ENCODE results near the gene COL18A1. TPM values are rescaled to one million over a fixed set of nuclear protein-coding genes. Genes with fewer than 3 reads are reported as not detected.

Gene COL18A1
- total RNA-seq, 3 donors from 2014 or later (not counting 1 experiment from before 2014, with no cell fraction given): 12.3 to 22.3 (median 12.7) TPM

GRCh38 chr21:45554477-45555175 lies 149.7 kb downstream of the COL18A1 start:
- Mint-ChIP-seq H3K4me3 (peak overlapping the region; percentile 97), H3K27me3 (ENCODE audit: low read depth in 2 of 2) (peaks cover 0 to 5% of the 10 kb centered on the region in 2 donors), H3K9me3 (no peaks in the 10 kb centered on the region), H3K36me3 (no peaks in the 10 kb centered on the region), H3K4me1 (peaks cover 20 to 25% of the 10 kb centered on the region in 2 donors), H3K27ac (peak overlapping the region; percentile 72 to 89)
- peak; percentile 92 to 93 for DNase-seq
- Histone ChIP-seq H3K4me1 (ENCODE audit: control insufficient read depth, insufficient read depth, low read length) (peaks cover 39% of the 10 kb centered on the region), H3K27me3 (ENCODE audit: control insufficient read depth, insufficient read depth, low read length) (no peaks in the 10 kb centered on the region), H3K9me3 (ENCODE audit: control insufficient read depth, insufficient read depth, low read length) (no peaks in the 10 kb centered on the region), H3K4me3 (ENCODE audit: low read length) (peak overlapping the region; percentile 64), H3K36me3 (ENCODE audit: control insufficient read depth, insufficient read depth, low read length) (no peaks in the 10 kb centered on the region), H3K27ac (ENCODE audit: low read length) (peak overlapping the region; percentile 61)
- peak; percentile 64 for TF ChIP-seq CTCF (IDR thresholded peaks at IDR 0.05)
- intact Hi-C loops (cut with micrococcal nuclease): loop anchor here (2.0 to 10.0 kb wide), 2 partner anchors 42 to 270 kb away; no protein-coding TSS in a partner anchor
- under 1% methylated on average over 50 of the region's 53 CpGs for WGBS (ENCODE audit: insufficient coverage)
- peak; percentile 88 to 96 (median 93) for ATAC-seq

GRCh38 chr21:45555251-45555556 lies 150.2 kb downstream of the COL18A1 start:
- peaks cover 34% of the 10 kb centered on the region for H3K4me1 ChIP-seq (ENCODE audit: control insufficient read depth, insufficient read depth, low read length)
- peaks cover 3 to 7% of the 10 kb centered on the region in 2 donors for H3K27me3 Mint-ChIP-seq (ENCODE audit: low read depth in 2 of 2)
- peaks cover 20 to 23% of the 10 kb centered on the region in 2 donors for H3K4me1 Mint-ChIP-seq
- no peak overlapping the region for H3K27ac ChIP-seq (ENCODE audit: low read length)
- H3K9me3 Mint-ChIP-seq: no peaks in the 10 kb centered on the region
- no peaks in the 10 kb centered on the region for H3K9me3 ChIP-seq (ENCODE audit: control insufficient read depth, insufficient read depth, low read length)
- WGBS (ENCODE audit: insufficient coverage): 2% methylated on average over 12 of the region's 34 CpGs
- TF ChIP-seq CTCF (IDR thresholded peaks at IDR 0.05): no peak
- no peaks in the 10 kb centered on the region for H3K36me3 ChIP-seq (ENCODE audit: control insufficient read depth, insufficient read depth, low read length)
- no peak overlapping the region for H3K4me3 ChIP-seq (ENCODE audit: low read length)
- DNase-seq: no peak
- no peak for ATAC-seq
- no peaks in the 10 kb centered on the region for H3K27me3 ChIP-seq (ENCODE audit: control insufficient read depth, insufficient read depth, low read length)
- H3K27ac Mint-ChIP-seq: peak overlapping the region in 1 of 2 donors; percentile 89
- intact Hi-C loops (cut with micrococcal nuclease): loop anchor here (2.0 to 10.0 kb wide), 2 partner anchors 42 to 270 kb away; no protein-coding TSS in a partner anchor
- no peaks in the 10 kb centered on the region for H3K36me3 Mint-ChIP-seq
- H3K4me3 Mint-ChIP-seq: peak overlapping the region; percentile 62

GRCh38 chr21:45555557-45556301 lies 150.8 kb downstream of the COL18A1 start:
- 12% methylated on average over 62 of the region's 62 CpGs for WGBS (ENCODE audit: insufficient coverage)

More at GRCh38 chr21:45555557-45556301, 150.8 kb downstream of the COL18A1 start:
- H3K27ac Mint-ChIP-seq: peak overlapping the region; percentile 29 to 51
- intact Hi-C loops (cut with micrococcal nuclease): loop anchor here (2.0 to 10.0 kb wide), 2 partner anchors 41 to 269 kb away; no protein-coding TSS in a partner anchor
- Histone ChIP-seq H3K27me3 (ENCODE audit: control insufficient read depth, insufficient read depth, low read length) (no peaks in the 10 kb centered on the region), H3K9me3 (ENCODE audit: control insufficient read depth, insufficient read depth, low read length) (no peaks in the 10 kb centered on the region), H3K4me1 (ENCODE audit: control insufficient read depth, insufficient read depth, low read length) (peaks cover 29% of the 10 kb centered on the region), H3K36me3 (ENCODE audit: control insufficient read depth, insufficient read depth, low read length) (no peaks in the 10 kb centered on the region), H3K27ac (ENCODE audit: low read length) (peak overlapping the region; percentile 50), H3K4me3 (ENCODE audit: low read length) (peak overlapping the region; percentile 23)
- no peaks in the 10 kb centered on the region for H3K9me3 Mint-ChIP-seq
- H3K4me1 Mint-ChIP-seq: peaks cover 15 to 18% of the 10 kb centered on the region in 2 donors
- peak overlapping the region; percentile 75 for H3K4me3 Mint-ChIP-seq
- DNase-seq: peak in 1 of 2 donors; percentile 62
- H3K27me3 Mint-ChIP-seq (ENCODE audit: low read depth in 2 of 2): peaks cover 8 to 13% of the 10 kb centered on the region in 2 donors
- TF ChIP-seq CTCF (IDR thresholded peaks at IDR 0.05): peak; percentile 39
- no peaks in the 10 kb centered on the region for H3K36me3 Mint-ChIP-seq
- ATAC-seq: peak; percentile 35 to 59 (median 45)
